DMS53 (cell line): Measurements from ENCODE around the gene TSPAN9.
A peak's percentile ranks its signal among the peaks of the same experiment; 100 is the strongest.

Experiments used
- DNase-seq: peaks from one replicate; lab custom pipeline; 2025; lab: John Stamatoyannopoulos, UW

Gene TSPAN9

GRCh38 chr12:3316776-3317480 is 239.7 kb downstream of the TSPAN9 start:
- DNase-seq, result peak; percentile 97

GRCh38 chr12:3317481-3317815 is 240.3 kb downstream of the TSPAN9 start:
- peak; percentile 83 for DNase-seq

- DNase-seq, result no peak
Observed at GRCh38 chr12:3317841-3318501, 240.8 kb downstream of the TSPAN9 start.

- peak; percentile 84 for DNase-seq
Observed at GRCh38 chr12:3319723-3320492, 242.7 kb downstream of the TSPAN9 start.

GRCh38 chr12:3320881-3321509 is 243.8 kb downstream of the TSPAN9 start:
- DNase-seq, result no peak

GRCh38 chr12:3321881-3322280 is 244.7 kb downstream of the TSPAN9 start:
- no peak for DNase-seq

- no peak for DNase-seq
Observed at GRCh38 chr12:3323002-3323685, 246.0 kb downstream of the TSPAN9 start.

GRCh38 chr12:3325736-3326135 is 248.6 kb downstream of the TSPAN9 start:
- no peak for DNase-seq

- DNase-seq, result no peak
Observed at GRCh38 chr12:3326156-3326849, 249.1 kb downstream of the TSPAN9 start.

GRCh38 chr12:3326850-3327780 is 249.9 kb downstream of the TSPAN9 start:
- no peak for DNase-seq

GRCh38 chr12:3328081-3328480 is 250.9 kb downstream of the TSPAN9 start:
- DNase-seq, result no peak

- no peak for DNase-seq
Observed at GRCh38 chr12:3328571-3328970, 251.4 kb downstream of the TSPAN9 start.

GRCh38 chr12:3329361-3329760 is 252.2 kb downstream of the TSPAN9 start:
- DNase-seq, result no peak

- no peak for DNase-seq
Observed at GRCh38 chr12:3330976-3331510, 253.9 kb downstream of the TSPAN9 start.

GRCh38 chr12:3332188-3332587 is 255.0 kb downstream of the TSPAN9 start:
- no peak for DNase-seq

GRCh38 chr12:3333583-3333982 is 256.4 kb downstream of the TSPAN9 start:
- DNase-seq, result peak; percentile 84

- DNase-seq, result no peak
Observed at GRCh38 chr12:3333991-3334391, 256.8 kb downstream of the TSPAN9 start.

GRCh38 chr12:3335078-3335487 is 257.9 kb downstream of the TSPAN9 start:
- DNase-seq, result no peak
